ENCODE results near the gene GLI3. TPM values are rescaled to one million over a fixed set of nuclear protein-coding genes. Genes with fewer than 3 reads are reported as not detected.

GLI3 gene
- total and polyA plus RNA-seq, 2 donors from 2014 or later: 0.92 to 11.1 TPM

GRCh38 chr7:42278344-42278743 lies 41.3 kb upstream of the GLI3 start:
- no peak for TF ChIP-seq CTCF (IDR thresholded peaks at IDR 0.05; ENCODE audit: borderline replicate concordance, extremely low read depth, insufficient read depth)
- intact Hi-C loops (cut with DNase I): no loop called here

GRCh38 chr7:42274053-42274452 lies 37.0 kb upstream of the GLI3 start:
- intact Hi-C loops (cut with DNase I): no loop called here
- H3K9ac ChIP-seq (ENCODE audit: low read length in 3 of 3): no peak overlapping the region
- H3K27me3 ChIP-seq (ENCODE audit: control insufficient read depth, insufficient read depth, low read length): no peaks in the 10 kb centered on the region
- H3K27ac ChIP-seq (ENCODE audit: low read depth in 2 of 2, low read length in 2 of 2): no peak overlapping the region
- H3K4me3 ChIP-seq (ENCODE audit: low read length in 3 of 3): no peak overlapping the region
- H3K4me1 ChIP-seq (ENCODE audit: control insufficient read depth in 2 of 3, insufficient read depth in 2 of 3, low read depth in 1 of 3, low read length in 3 of 3): no peaks in the 10 kb centered on the region
- FAIRE-seq (no peak), DNase-seq (no peak)
- no peak for TF ChIP-seq CTCF (IDR thresholded peaks at IDR 0.05; ENCODE audit: borderline replicate concordance, extremely low read depth, insufficient read depth)
- H3K9me3 ChIP-seq (ENCODE audit: control insufficient read depth in 2 of 3, insufficient read depth in 1 of 3, low read length in 3 of 3): no peaks in the 10 kb centered on the region
- no peaks in the 10 kb centered on the region for H3K36me3 ChIP-seq (ENCODE audit: control insufficient read depth in 2 of 3, insufficient read depth in 3 of 3, low read length in 3 of 3)

More at GRCh38 chr7:42278344-42278743, 41.3 kb upstream of the GLI3 start:
- no peaks in the 10 kb centered on the region for H3K36me3 ChIP-seq (ENCODE audit: control insufficient read depth in 2 of 3, insufficient read depth in 3 of 3, low read length in 3 of 3)
- no peak overlapping the region for H3K4me3 ChIP-seq (ENCODE audit: low read length in 3 of 3)
- H3K27me3 ChIP-seq (ENCODE audit: control insufficient read depth, insufficient read depth, low read length): no peaks in the 10 kb centered on the region
- no peaks in the 10 kb centered on the region for H3K4me1 ChIP-seq (ENCODE audit: control insufficient read depth in 2 of 3, insufficient read depth in 2 of 3, low read depth in 1 of 3, low read length in 3 of 3)
- no peaks in the 10 kb centered on the region for H3K9me3 ChIP-seq (ENCODE audit: control insufficient read depth in 2 of 3, insufficient read depth in 1 of 3, low read length in 3 of 3)
- H3K9ac ChIP-seq (ENCODE audit: low read length in 3 of 3): no peak overlapping the region
- no peak for FAIRE-seq
- no peak for DNase-seq
- H3K27ac ChIP-seq (ENCODE audit: low read depth in 2 of 2, low read length in 2 of 2): no peak overlapping the region

- no peak for FAIRE-seq
- Histone ChIP-seq H3K4me1 (ENCODE audit: control insufficient read depth in 2 of 3, insufficient read depth in 2 of 3, low read depth in 1 of 3, low read length in 3 of 3) (no peaks in the 10 kb centered on the region), H3K9me3 (ENCODE audit: control insufficient read depth in 2 of 3, insufficient read depth in 1 of 3, low read length in 3 of 3) (no peaks in the 10 kb centered on the region), H3K4me3 (ENCODE audit: low read length in 3 of 3) (no peak overlapping the region), H3K36me3 (ENCODE audit: control insufficient read depth in 2 of 3, insufficient read depth in 3 of 3, low read length in 3 of 3) (no peaks in the 10 kb centered on the region), H3K9ac (ENCODE audit: low read length in 3 of 3) (no peak overlapping the region), H3K27me3 (ENCODE audit: control insufficient read depth, insufficient read depth, low read length) (no peaks in the 10 kb centered on the region), H3K27ac (ENCODE audit: low read depth in 2 of 2, low read length in 2 of 2) (no peak overlapping the region)
- no peak for TF ChIP-seq CTCF (IDR thresholded peaks at IDR 0.05; ENCODE audit: borderline replicate concordance, extremely low read depth, insufficient read depth)
- intact Hi-C loops (cut with DNase I): no loop called here
- no peak for DNase-seq
Observed at GRCh38 chr7:42272793-42273665, 36.0 kb upstream of the GLI3 start.

Measured in kidney (tissue), 14 donors.